HepG2 (cell line): ENCODE measurements around the gene COQ8A. TPM values are rescaled to one million over a fixed set of nuclear protein-coding genes. Genes with fewer than 3 reads are reported as not detected.

ENCODE experiments used
- ESRRA ChIP-seq: sonication (generic); formaldehyde crosslinking; IDR thresholded peaks from 2 replicates; pipeline ENCODE4 v1.5.1; 2020; ENCODE audit warnings: mild to moderate bottlenecking, low read depth, missing genetic modification reagents
- FOXK2 ChIP-seq: fragments of 450-650 bp; IDR thresholded peaks from 2 replicates; pipeline ENCODE4 v1.6.1; 2016
- KDM5B ChIP-seq: sonication (generic); formaldehyde crosslinking; IDR thresholded peaks from 2 replicates; pipeline ENCODE4 v1.4.0; 2020; ENCODE audit warnings: missing genetic modification reagents, mild to moderate bottlenecking, borderline replicate concordance
- MED1 ChIP-seq: sonication (generic); formaldehyde crosslinking; IDR thresholded peaks from 2 replicates; pipeline ENCODE4 v1.4.0; 2020; ENCODE audit warnings: missing genetic modification reagents
- MTF2 ChIP-seq: sonication (generic); formaldehyde crosslinking; IDR thresholded peaks from 2 replicates; pipeline ENCODE4 v1.5.0; 2020; ENCODE audit warnings: missing genetic modification reagents, borderline replicate concordance
- NCOA1 ChIP-seq: sonication (generic); formaldehyde crosslinking; IDR thresholded peaks from 2 replicates; pipeline ENCODE4 v1.9.0; 2021; ENCODE audit warnings: missing genetic modification reagents
- REPIN1 ChIP-seq: sonication (generic); formaldehyde crosslinking; IDR thresholded peaks from 2 replicates; pipeline ENCODE4 v1.8.0; 2022; ENCODE audit warnings: missing genetic modification reagents, low read depth, mild to moderate bottlenecking, borderline replicate concordance
- SATB2 ChIP-seq: sonication (generic); formaldehyde crosslinking; IDR thresholded peaks from 2 replicates; pipeline ENCODE4 v1.5.0; 2020; ENCODE audit warnings: missing genetic modification reagents
- ZNF138 ChIP-seq: sonication (generic); formaldehyde crosslinking; IDR thresholded peaks from 2 replicates; pipeline ENCODE4 v1.5.0; 2020; ENCODE audit warnings: mild to moderate bottlenecking, low read depth, missing genetic modification reagents
- ZNF274 ChIP-seq: sonication (generic); formaldehyde crosslinking; IDR thresholded peaks from 2 replicates; pipeline ENCODE4 v1.5.1; 2020; ENCODE audit warnings: mild to moderate bottlenecking, missing genetic modification reagents
- ZNF292 ChIP-seq: sonication (generic); formaldehyde crosslinking; IDR thresholded peaks from 2 replicates; pipeline ENCODE4 v1.8.1; 2022; ENCODE audit warnings: mild to moderate bottlenecking, low read depth, missing genetic modification reagents, borderline replicate concordance
- ZNF329 ChIP-seq: sonication (generic); formaldehyde crosslinking; IDR thresholded peaks from 2 replicates; pipeline ENCODE4 v1.9.0; 2021; ENCODE audit warnings: low read depth, mild to moderate bottlenecking, missing genetic modification reagents
- ZNF572 ChIP-seq: sonication (generic); formaldehyde crosslinking; IDR thresholded peaks from 2 replicates; pipeline ENCODE4 v1.5.1; 2020; ENCODE audit warnings: mild to moderate bottlenecking, missing genetic modification reagents
- ZSCAN25 ChIP-seq: sonication (generic); formaldehyde crosslinking; IDR thresholded peaks from 2 replicates; pipeline ENCODE4 v1.8.0; 2022; ENCODE audit warnings: mild to moderate bottlenecking, missing genetic modification reagents
- ZSCAN31 ChIP-seq: sonication (generic); formaldehyde crosslinking; IDR thresholded peaks from 2 replicates; pipeline ENCODE4 v1.5.0; 2020; ENCODE audit warnings: low read depth, mild to moderate bottlenecking, missing genetic modification reagents
- polyA plus RNA-seq, 8 experiments: library from polyadenylated mRNA; depleted of rRNA in 3 of 8; stranded (reverse) in 7 of 8; unstranded in 1 of 8; fragments of >200 nt; fragmentation: Illumina TruSeq in 4 of 8; extraction: Trizol in 4 of 8; gene quantifications; 2 replicates each; pipeline versions ENCODE4 v1.2.1 to v1.2.3, GENCODE V29; 2011 to 2016; ENCODE audit warnings: low read depth in 4 of 8, missing spikeins in 1 of 8, mixed read lengths in 1 of 8; ENCODE audit not compliant: insufficient read depth in 1 of 8
- total RNA-seq, 5 experiments: library from RNA; depleted of rRNA; stranded (reverse); fragments of >200 nt; fragmentation: Illumina TruSeq; extraction: Trizol; gene quantifications; 2 replicates each; pipeline ENCODE4 v1.2.3, GENCODE V29; 2016; ENCODE audit warnings: low read depth in 1 of 5
- TF ChIP-seq, protein P1 (sequence below): sonication (generic); formaldehyde crosslinking; IDR thresholded peaks from 2 replicates; pipeline ENCODE4 v1.8.1; 2023; ENCODE audit warnings: mild to moderate bottlenecking, missing genetic modification reagents
- TF ChIP-seq, protein P2 (sequence below): sonication (generic); formaldehyde crosslinking; IDR thresholded peaks from 2 replicates; pipeline ENCODE4 v1.9.0; 2022; ENCODE audit warnings: low read depth, missing genetic modification reagents
- TF ChIP-seq, protein P3 (sequence below): sonication (generic); formaldehyde crosslinking; IDR thresholded peaks from 2 replicates; pipeline ENCODE4 v1.4.0; 2020; ENCODE audit warnings: missing genetic modification reagents
- TF ChIP-seq, protein P4 (sequence below): sonication (generic); formaldehyde crosslinking; IDR thresholded peaks from 2 replicates; pipeline ENCODE4 v1.8.0; 2022; ENCODE audit warnings: missing genetic modification reagents, mild to moderate bottlenecking, borderline replicate concordance

The COQ8A gene
- total and polyA plus RNA-seq, 2 of the 13 experiments (the other 11 are each of a cell fraction or from before 2014, with no cell fraction given) = 60.4 to 88.7 TPM

DNA sequence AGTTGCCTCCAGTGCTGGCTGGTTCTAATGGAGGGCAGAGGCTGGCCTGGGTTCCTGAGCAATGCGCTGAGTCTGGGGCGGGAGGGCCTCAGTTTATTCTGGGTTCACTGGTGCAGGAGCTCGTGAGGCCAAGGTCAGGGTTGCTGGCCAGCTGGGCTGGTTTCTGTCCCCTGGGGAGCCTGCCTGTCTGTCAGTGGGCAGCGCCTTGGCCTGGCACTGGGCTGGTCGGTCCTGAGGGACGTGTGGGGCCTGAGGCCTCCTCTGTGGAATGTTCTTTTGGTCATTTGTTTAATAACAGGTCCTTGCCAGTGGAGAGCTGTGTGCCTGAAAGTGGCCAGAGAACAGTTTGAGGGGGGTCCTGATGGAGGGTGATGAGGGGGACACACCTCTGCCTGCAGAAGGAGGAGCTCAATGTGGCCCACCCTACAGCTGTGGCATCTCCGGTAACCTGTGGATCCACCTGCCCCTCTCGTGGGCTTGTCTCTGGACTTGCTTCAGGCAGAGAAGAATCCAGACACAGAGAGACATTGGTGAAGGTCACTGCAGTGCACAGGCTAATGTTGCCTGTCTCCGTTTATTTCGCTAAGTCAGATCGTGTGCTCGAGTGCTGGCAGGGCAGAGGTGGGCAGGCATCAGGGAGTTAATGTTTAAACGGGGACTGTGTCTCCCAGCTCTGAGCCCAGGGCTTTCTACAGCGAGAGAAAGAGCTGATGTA lies 34.6 kb downstream of the COQ8A start (continued):
- TF ChIP-seq ZSCAN25 (peak; percentile 87), ZNF572 (CRISPR knock-in tag) (0 out of 2 replicates have a peak, but pooled peaks have one; percentile 15), MED1 (peak; percentile 19), ZNF138 (CRISPR knock-in tag) (0 out of 2 replicates have a peak, but pooled peaks have one; percentile 36), ZNF329 (CRISPR knock-in tag) (no peak), ZNF274 (CRISPR knock-in tag) (0 out of 2 replicates have a peak, but pooled peaks have one; percentile 35), SATB2 (CRISPR knock-in tag) (no peak), ZNF292 (CRISPR knock-in tag) (peak; percentile 84), REPIN1 (peak; percentile 51; the same call in 1 of the 2 replicates), MTF2 (no peak), FOXK2 (no peak), NCOA1 (CRISPR knock-in tag) (no peak), ZSCAN31 (CRISPR knock-in tag) (0 out of 2 replicates have a peak, but pooled peaks have one; percentile 33), KDM5B (CRISPR knock-in tag) (peak; percentile 55; the same call in 1 of the 2 replicates), ESRRA (CRISPR knock-in tag) (peak; percentile 59; the same call in 1 of the 2 replicates)
- TF ChIP-seq, protein P1, sequence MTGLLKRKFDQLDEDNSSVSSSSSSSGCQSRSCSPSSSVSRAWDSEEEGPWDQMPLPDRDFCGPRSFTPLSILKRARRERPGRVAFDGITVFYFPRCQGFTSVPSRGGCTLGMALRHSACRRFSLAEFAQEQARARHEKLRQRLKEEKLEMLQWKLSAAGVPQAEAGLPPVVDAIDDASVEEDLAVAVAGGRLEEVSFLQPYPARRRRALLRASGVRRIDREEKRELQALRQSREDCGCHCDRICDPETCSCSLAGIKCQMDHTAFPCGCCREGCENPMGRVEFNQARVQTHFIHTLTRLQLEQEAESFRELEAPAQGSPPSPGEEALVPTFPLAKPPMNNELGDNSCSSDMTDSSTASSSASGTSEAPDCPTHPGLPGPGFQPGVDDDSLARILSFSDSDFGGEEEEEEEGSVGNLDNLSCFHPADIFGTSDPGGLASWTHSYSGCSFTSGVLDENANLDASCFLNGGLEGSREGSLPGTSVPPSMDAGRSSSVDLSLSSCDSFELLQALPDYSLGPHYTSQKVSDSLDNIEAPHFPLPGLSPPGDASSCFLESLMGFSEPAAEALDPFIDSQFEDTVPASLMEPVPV = no peak
- TF ChIP-seq, protein P2, sequence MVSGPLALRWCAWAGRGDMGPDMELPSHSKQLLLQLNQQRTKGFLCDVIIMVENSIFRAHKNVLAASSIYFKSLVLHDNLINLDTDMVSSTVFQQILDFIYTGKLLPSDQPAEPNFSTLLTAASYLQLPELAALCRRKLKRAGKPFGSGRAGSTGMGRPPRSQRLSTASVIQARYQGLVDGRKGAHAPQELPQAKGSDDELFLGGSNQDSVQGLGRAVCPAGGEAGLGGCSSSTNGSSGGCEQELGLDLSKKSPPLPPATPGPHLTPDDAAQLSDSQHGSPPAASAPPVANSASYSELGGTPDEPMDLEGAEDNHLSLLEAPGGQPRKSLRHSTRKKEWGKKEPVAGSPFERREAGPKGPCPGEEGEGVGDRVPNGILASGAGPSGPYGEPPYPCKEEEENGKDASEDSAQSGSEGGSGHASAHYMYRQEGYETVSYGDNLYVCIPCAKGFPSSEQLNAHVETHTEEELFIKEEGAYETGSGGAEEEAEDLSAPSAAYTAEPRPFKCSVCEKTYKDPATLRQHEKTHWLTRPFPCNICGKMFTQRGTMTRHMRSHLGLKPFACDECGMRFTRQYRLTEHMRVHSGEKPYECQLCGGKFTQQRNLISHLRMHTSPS (CRISPR knock-in tag) = peak; percentile 71
- TF ChIP-seq, protein P3, sequence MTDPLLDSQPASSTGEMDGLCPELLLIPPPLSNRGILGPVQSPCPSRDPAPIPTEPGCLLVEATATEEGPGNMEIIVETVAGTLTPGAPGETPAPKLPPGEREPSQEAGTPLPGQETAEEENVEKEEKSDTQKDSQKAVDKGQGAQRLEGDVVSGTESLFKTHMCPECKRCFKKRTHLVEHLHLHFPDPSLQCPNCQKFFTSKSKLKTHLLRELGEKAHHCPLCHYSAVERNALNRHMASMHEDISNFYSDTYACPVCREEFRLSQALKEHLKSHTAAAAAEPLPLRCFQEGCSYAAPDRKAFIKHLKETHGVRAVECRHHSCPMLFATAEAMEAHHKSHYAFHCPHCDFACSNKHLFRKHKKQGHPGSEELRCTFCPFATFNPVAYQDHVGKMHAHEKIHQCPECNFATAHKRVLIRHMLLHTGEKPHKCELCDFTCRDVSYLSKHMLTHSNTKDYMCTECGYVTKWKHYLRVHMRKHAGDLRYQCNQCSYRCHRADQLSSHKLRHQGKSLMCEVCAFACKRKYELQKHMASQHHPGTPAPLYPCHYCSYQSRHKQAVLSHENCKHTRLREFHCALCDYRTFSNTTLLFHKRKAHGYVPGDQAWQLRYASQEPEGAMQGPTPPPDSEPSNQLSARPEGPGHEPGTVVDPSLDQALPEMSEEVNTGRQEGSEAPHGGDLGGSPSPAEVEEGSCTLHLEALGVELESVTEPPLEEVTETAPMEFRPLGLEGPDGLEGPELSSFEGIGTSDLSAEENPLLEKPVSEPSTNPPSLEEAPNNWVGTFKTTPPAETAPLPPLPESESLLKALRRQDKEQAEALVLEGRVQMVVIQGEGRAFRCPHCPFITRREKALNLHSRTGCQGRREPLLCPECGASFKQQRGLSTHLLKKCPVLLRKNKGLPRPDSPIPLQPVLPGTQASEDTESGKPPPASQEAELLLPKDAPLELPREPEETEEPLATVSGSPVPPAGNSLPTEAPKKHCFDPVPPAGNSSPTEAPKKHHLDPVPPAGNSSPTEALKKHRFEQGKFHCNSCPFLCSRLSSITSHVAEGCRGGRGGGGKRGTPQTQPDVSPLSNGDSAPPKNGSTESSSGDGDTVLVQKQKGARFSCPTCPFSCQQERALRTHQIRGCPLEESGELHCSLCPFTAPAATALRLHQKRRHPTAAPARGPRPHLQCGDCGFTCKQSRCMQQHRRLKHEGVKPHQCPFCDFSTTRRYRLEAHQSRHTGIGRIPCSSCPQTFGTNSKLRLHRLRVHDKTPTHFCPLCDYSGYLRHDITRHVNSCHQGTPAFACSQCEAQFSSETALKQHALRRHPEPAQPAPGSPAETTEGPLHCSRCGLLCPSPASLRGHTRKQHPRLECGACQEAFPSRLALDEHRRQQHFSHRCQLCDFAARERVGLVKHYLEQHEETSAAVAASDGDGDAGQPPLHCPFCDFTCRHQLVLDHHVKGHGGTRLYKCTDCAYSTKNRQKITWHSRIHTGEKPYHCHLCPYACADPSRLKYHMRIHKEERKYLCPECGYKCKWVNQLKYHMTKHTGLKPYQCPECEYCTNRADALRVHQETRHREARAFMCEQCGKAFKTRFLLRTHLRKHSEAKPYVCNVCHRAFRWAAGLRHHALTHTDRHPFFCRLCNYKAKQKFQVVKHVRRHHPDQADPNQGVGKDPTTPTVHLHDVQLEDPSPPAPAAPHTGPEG = no peak
- TF ChIP-seq, protein P4, sequence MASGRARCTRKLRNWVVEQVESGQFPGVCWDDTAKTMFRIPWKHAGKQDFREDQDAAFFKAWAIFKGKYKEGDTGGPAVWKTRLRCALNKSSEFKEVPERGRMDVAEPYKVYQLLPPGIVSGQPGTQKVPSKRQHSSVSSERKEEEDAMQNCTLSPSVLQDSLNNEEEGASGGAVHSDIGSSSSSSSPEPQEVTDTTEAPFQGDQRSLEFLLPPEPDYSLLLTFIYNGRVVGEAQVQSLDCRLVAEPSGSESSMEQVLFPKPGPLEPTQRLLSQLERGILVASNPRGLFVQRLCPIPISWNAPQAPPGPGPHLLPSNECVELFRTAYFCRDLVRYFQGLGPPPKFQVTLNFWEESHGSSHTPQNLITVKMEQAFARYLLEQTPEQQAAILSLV (CRISPR knock-in tag) = no peak
